ENCODE results near the gene SLC25A17. TPM values are rescaled to one million over a fixed set of nuclear protein-coding genes. Genes with fewer than 3 reads are reported as not detected.
"Not testable (repeated sequence)": the region's sequence is repeated elsewhere in the genome, so short reads cannot be mapped to it uniquely, and the experiment has no call there.

SLC25A17 gene
- polyA plus RNA-seq, 1 experiment, result 28.8 TPM

DNA sequence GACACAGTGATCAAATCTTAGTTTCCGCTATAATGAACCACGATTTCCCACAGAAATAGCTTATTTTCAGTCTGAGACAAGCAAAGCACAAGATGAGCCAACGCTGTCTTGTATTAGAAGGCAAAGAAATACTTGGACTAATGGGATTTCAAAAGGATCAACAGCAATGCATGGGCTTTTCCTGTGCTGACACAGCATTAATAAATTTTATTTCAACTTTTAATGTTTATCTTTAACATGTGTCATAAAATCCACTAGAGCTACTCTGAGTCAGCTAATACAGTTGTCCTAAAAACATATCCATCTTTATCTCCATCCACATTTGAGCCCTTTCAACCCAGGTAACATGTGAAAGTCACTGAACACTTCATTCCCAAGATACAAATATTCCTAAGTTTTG is 15.5 kb upstream of the SLC25A17 start:
- DNase-seq (ENCODE audit: low read depth, low spot score), result no peak
- H3K27ac ChIP-seq (ENCODE audit: low read depth, low read length), result no peak overlapping the region
- no peaks in the 10 kb centered on the region for H3K27me3 ChIP-seq (ENCODE audit: control insufficient read depth, insufficient read depth, low read length)
- ChIA-PET POLR2A (no interaction called here), CTCF (no interaction called here)
- no peaks in the 10 kb centered on the region for H3K9me3 ChIP-seq (ENCODE audit: control insufficient read depth, insufficient read depth, low read length)
- no peak overlapping the region for H3K4me3 ChIP-seq (ENCODE audit: low read depth, low read length)
- TF ChIP-seq, protein P1, sequence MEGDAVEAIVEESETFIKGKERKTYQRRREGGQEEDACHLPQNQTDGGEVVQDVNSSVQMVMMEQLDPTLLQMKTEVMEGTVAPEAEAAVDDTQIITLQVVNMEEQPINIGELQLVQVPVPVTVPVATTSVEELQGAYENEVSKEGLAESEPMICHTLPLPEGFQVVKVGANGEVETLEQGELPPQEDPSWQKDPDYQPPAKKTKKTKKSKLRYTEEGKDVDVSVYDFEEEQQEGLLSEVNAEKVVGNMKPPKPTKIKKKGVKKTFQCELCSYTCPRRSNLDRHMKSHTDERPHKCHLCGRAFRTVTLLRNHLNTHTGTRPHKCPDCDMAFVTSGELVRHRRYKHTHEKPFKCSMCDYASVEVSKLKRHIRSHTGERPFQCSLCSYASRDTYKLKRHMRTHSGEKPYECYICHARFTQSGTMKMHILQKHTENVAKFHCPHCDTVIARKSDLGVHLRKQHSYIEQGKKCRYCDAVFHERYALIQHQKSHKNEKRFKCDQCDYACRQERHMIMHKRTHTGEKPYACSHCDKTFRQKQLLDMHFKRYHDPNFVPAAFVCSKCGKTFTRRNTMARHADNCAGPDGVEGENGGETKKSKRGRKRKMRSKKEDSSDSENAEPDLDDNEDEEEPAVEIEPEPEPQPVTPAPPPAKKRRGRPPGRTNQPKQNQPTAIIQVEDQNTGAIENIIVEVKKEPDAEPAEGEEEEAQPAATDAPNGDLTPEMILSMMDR (IDR thresholded peaks at IDR 0.05; ENCODE audit: low read depth, low read length), result no peak

DNA sequence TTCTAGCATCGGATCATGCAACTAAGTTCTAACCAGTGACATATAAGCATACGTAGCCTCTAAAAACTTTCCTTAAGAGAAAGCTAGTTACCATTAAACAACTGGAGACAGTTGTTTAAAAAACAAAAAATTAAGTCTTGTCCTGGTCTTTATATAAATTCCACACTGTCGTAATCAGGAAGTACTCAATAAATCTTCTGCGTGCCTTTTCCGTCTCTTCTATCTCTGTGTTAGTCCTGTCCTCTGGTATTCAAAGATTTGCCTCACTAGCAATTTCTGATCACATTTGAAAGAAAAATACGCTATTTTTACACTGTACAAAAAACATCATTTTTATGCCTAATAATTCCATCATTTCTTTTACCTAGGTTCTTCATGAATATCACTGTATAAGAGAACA is 10.0 kb upstream of the SLC25A17 start:
- no peaks in the 10 kb centered on the region for H3K27me3 ChIP-seq (ENCODE audit: control insufficient read depth, insufficient read depth, low read length)
- H3K4me3 ChIP-seq (ENCODE audit: low read depth, low read length), result no peak overlapping the region
- no peak overlapping the region for H3K27ac ChIP-seq (ENCODE audit: low read depth, low read length)
- no peaks in the 10 kb centered on the region for H3K9me3 ChIP-seq (ENCODE audit: control insufficient read depth, insufficient read depth, low read length)
- DNase-seq (ENCODE audit: low read depth, low spot score), result no peak
- TF ChIP-seq, protein P1 (IDR thresholded peaks at IDR 0.05; ENCODE audit: low read depth, low read length), result no peak
- CTCF ChIA-PET, result interaction anchor here (0.6 kb wide), 1 partner anchor 12 kb away, joined by 4 read pairs; no protein-coding TSS in a partner anchor
- POLR2A ChIA-PET, result no interaction called here

DNA sequence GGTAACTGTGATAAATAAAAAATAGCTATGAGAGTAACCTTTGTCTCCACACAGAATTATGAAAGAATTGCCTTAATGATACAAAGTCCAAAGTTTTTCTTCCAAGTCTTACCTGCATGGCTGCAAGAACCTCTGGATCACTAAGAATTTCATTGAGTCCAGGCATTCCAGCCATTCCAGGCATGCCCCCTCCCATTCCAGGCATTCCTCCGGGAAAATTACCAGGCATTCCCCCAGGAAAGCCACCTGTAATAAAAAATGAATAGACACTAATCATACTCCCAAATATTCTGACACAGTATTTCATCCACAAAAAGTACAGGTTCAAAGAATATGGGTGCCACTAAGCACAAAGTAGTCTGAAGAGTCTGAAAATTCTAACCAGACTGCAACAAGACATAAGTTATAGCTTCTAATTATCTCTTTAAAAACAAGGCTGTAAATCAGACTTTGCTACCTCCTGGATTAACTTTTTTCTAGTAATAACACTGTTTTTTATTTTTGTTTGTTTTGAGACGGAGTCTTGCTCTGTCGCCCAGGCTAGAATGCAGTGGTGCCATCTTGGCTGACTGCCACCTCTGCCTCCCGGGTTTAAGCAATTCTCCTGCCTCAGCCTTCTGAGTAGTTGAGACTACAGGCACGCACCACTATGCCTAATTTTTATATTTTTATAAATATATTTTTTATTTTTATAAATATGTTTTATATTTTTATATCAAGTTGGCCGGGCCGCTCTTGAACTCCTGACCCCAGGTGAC is 8.0 kb upstream of the SLC25A17 start:
- Histone ChIP-seq H3K4me3 (ENCODE audit: low read depth, low read length) (no peak overlapping the region), H3K9me3 (ENCODE audit: control insufficient read depth, insufficient read depth, low read length) (no peaks in the 10 kb centered on the region), H3K27ac (ENCODE audit: low read depth, low read length) (no peak overlapping the region), H3K27me3 (ENCODE audit: control insufficient read depth, insufficient read depth, low read length) (no peaks in the 10 kb centered on the region)
- CTCF ChIA-PET, result no interaction called here
- POLR2A ChIA-PET, result no interaction called here
- no peak for DNase-seq (ENCODE audit: low read depth, low spot score)
- TF ChIP-seq, protein P1 (IDR thresholded peaks at IDR 0.05; ENCODE audit: low read depth, low read length), result no peak

DNA sequence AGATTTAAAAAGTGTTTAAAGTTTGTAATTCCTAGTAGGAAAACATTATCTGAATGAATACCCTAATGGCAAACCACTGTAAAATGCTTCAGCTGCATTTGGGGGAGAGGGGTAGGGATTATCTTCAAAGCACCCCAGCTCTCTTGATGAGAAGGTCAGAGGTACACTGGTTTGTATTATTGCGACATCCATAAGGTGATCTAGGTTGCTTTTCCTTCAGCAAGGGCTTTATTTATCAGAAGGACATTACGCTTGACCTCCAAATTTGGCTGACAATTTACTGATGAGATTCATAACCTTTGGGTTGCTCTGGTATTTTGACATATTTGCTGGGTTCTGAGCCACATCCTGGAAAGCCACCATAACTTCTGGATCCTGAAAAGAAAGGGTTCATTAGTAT is 7.1 kb upstream of the SLC25A17 start:
- H3K9me3 ChIP-seq (ENCODE audit: control insufficient read depth, insufficient read depth, low read length); H3K4me3 ChIP-seq (ENCODE audit: low read depth, low read length); H3K27me3 ChIP-seq (ENCODE audit: control insufficient read depth, insufficient read depth, low read length); DNase-seq (ENCODE audit: low read depth, low spot score); H3K27ac ChIP-seq (ENCODE audit: low read depth, low read length); CTCF ChIA-PET; POLR2A ChIA-PET: not testable (repeated sequence)

DNA sequence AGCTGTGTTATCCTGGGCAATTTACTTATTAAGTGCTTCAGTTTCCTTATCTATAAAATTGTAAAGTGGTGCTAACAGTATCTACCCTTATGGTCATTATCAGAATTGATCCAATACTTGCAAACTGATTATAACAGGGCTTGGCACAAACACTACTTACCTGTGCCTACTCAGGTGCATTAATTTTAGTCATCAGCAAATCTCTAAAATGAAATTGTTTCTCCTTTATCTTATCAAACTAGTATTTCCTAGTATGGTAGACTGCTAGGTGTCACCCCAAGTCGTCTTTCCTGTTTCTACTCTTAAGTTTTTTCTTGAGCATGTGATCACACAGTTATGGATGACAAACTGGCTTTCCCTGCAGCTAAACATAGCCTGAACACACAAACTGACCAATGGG is 4.3 kb upstream of the SLC25A17 start:
- DNase-seq (ENCODE audit: low read depth, low spot score), result no peak
- no peak overlapping the region for H3K27ac ChIP-seq (ENCODE audit: low read depth, low read length)
- POLR2A ChIA-PET, result no interaction called here
- no peaks in the 10 kb centered on the region for H3K27me3 ChIP-seq (ENCODE audit: control insufficient read depth, insufficient read depth, low read length)
- no peak overlapping the region for H3K4me3 ChIP-seq (ENCODE audit: low read depth, low read length)
- H3K9me3 ChIP-seq (ENCODE audit: control insufficient read depth, insufficient read depth, low read length), result no peaks in the 10 kb centered on the region
- TF ChIP-seq, protein P1 (IDR thresholded peaks at IDR 0.05; ENCODE audit: low read depth, low read length), result no peak
- CTCF ChIA-PET, result interaction anchor here (0.6 to 0.9 kb wide), 2 partner anchors 15 to 112 kb away, joined by 3 to 5 read pairs; no protein-coding TSS in a partner anchor

All from AG04450 (cell line).